ENCODE results near the gene HPS4.

Gene HPS4

GRCh38 chr22:26513838-26514237 is 30.3 kb upstream of the HPS4 start:
- ATAC-seq (replicated peaks) (no peak), DNase-seq (no peak)
- H3K36me3 Mint-ChIP-seq = peaks cover 15 to 20% of the 10 kb centered on the region in 2 donors
- no peaks in the 10 kb centered on the region for H3K9me3 Mint-ChIP-seq
- no peak overlapping the region for H3K27ac Mint-ChIP-seq
- H3K4me3 Mint-ChIP-seq = peak overlapping the region; percentile 16 to 97
- H3K27me3 Mint-ChIP-seq = no peaks in the 10 kb centered on the region
- H3K4me1 Mint-ChIP-seq = peaks cover 25 to 36% of the 10 kb centered on the region in 2 donors

GRCh38 chr22:26512149-26512793 is 28.7 kb upstream of the HPS4 start, which contains the start of gene TFIP11:
TFIP11 (minus strand) TSS chr22:26512473; CDS start chr22:26510272, 2,201 bp downstream.
- Mint-ChIP-seq H3K36me3 (peaks cover 17 to 21% of the 10 kb centered on the region in 2 donors), H3K9me3 (no peaks in the 10 kb centered on the region), H3K27ac (peak within 1 kb of the TSS; percentile 98), H3K4me1 (peaks cover 25 to 37% of the 10 kb centered on the region in 2 donors), H3K27me3 (no peaks in the 10 kb centered on the region), H3K4me3 (peak within 1 kb of the TSS; percentile 97 to 100)
- peak; percentile 100 for ATAC-seq (replicated peaks)
- DNase-seq = peak; percentile 85

- no peak for DNase-seq
- no peak for ATAC-seq (replicated peaks)
- peaks cover 31 to 37% of the 10 kb centered on the region in 2 donors for H3K36me3 Mint-ChIP-seq
- H3K4me1 Mint-ChIP-seq = peaks cover 22 to 38% of the 10 kb centered on the region in 2 donors
- H3K27ac Mint-ChIP-seq = no peak overlapping the region
- no peaks in the 10 kb centered on the region for H3K9me3 Mint-ChIP-seq
- no peak overlapping the region for H3K4me3 Mint-ChIP-seq
- no peaks in the 10 kb centered on the region for H3K27me3 Mint-ChIP-seq
Observed at GRCh38 chr22:26508148-26508547, 24.6 kb upstream of the HPS4 start.

GRCh38 chr22:26503758-26504157 is 20.2 kb upstream of the HPS4 start:
- no peak for ATAC-seq (replicated peaks)
- H3K4me1 Mint-ChIP-seq = peaks cover 14 to 19% of the 10 kb centered on the region in 2 donors
- H3K4me3 Mint-ChIP-seq = no peak overlapping the region
- no peaks in the 10 kb centered on the region for H3K27me3 Mint-ChIP-seq
- H3K36me3 Mint-ChIP-seq = peaks cover 36 to 49% of the 10 kb centered on the region in 2 donors
- H3K27ac Mint-ChIP-seq = peak overlapping the region; percentile 84
- no peaks in the 10 kb centered on the region for H3K9me3 Mint-ChIP-seq
- no peak for DNase-seq

GRCh38 chr22:26502688-26503561 is 19.3 kb upstream of the HPS4 start:
- Mint-ChIP-seq H3K4me3 (no peak overlapping the region), H3K27ac (peak overlapping the region; percentile 84), H3K27me3 (no peaks in the 10 kb centered on the region), H3K36me3 (peaks cover 36 to 51% of the 10 kb centered on the region in 2 donors), H3K9me3 (no peaks in the 10 kb centered on the region), H3K4me1 (peaks cover 14 to 19% of the 10 kb centered on the region in 2 donors)
- no peak for DNase-seq
- ATAC-seq (replicated peaks) = peak; percentile 75

- no peak for DNase-seq
- no peak overlapping the region for H3K27ac Mint-ChIP-seq
- ATAC-seq (replicated peaks) = no peak
- no peaks in the 10 kb centered on the region for H3K27me3 Mint-ChIP-seq
- H3K9me3 Mint-ChIP-seq = no peaks in the 10 kb centered on the region
- H3K4me3 Mint-ChIP-seq = no peak overlapping the region
- peaks cover 39 to 56% of the 10 kb centered on the region in 2 donors for H3K36me3 Mint-ChIP-seq
- peaks cover 14 to 19% of the 10 kb centered on the region in 2 donors for H3K4me1 Mint-ChIP-seq
Observed at GRCh38 chr22:26501996-26502395, 18.4 kb upstream of the HPS4 start.

GRCh38 chr22:26499188-26499703 is 15.7 kb upstream of the HPS4 start:
- H3K36me3 Mint-ChIP-seq = peaks cover 35 to 55% of the 10 kb centered on the region in 2 donors
- H3K4me1 Mint-ChIP-seq = peaks cover 14 to 16% of the 10 kb centered on the region in 2 donors
- no peaks in the 10 kb centered on the region for H3K27me3 Mint-ChIP-seq
- no peak for ATAC-seq (replicated peaks)
- DNase-seq = no peak
- no peak overlapping the region for H3K4me3 Mint-ChIP-seq
- no peak overlapping the region for H3K27ac Mint-ChIP-seq
- H3K9me3 Mint-ChIP-seq = no peaks in the 10 kb centered on the region

GRCh38 chr22:26496456-26496855 is 12.9 kb upstream of the HPS4 start:
- DNase-seq (no peak), ATAC-seq (replicated peaks) (no peak)
- H3K27ac Mint-ChIP-seq = no peak overlapping the region
- H3K4me3 Mint-ChIP-seq = no peak overlapping the region
- peaks cover 0 to 3% of the 10 kb centered on the region in 2 donors for H3K4me1 Mint-ChIP-seq
- H3K36me3 Mint-ChIP-seq = peaks cover 20 to 44% of the 10 kb centered on the region in 2 donors
- H3K9me3 Mint-ChIP-seq = no peaks in the 10 kb centered on the region
- H3K27me3 Mint-ChIP-seq = no peaks in the 10 kb centered on the region

GRCh38 chr22:26494506-26494905 is 10.9 kb upstream of the HPS4 start:
- H3K27me3 Mint-ChIP-seq = no peaks in the 10 kb centered on the region
- H3K4me1 Mint-ChIP-seq = peaks cover 2% of the 10 kb centered on the region in 2 donors
- no peak overlapping the region for H3K4me3 Mint-ChIP-seq
- DNase-seq (no peak), ATAC-seq (replicated peaks) (no peak)
- H3K36me3 Mint-ChIP-seq = peaks cover 22 to 42% of the 10 kb centered on the region in 2 donors
- no peaks in the 10 kb centered on the region for H3K9me3 Mint-ChIP-seq
- H3K27ac Mint-ChIP-seq = no peak overlapping the region

- peaks cover 15 to 23% of the 10 kb centered on the region in 2 donors for H3K4me1 Mint-ChIP-seq
- DNase-seq = no peak
- H3K27ac Mint-ChIP-seq = no peak overlapping the region
- ATAC-seq (replicated peaks) = no peak
- no peaks in the 10 kb centered on the region for H3K9me3 Mint-ChIP-seq
- H3K36me3 Mint-ChIP-seq = peaks cover 31 to 46% of the 10 kb centered on the region in 2 donors
- H3K4me3 Mint-ChIP-seq = no peak overlapping the region
- no peaks in the 10 kb centered on the region for H3K27me3 Mint-ChIP-seq
Observed at GRCh38 chr22:26492220-26492619, 8.6 kb upstream of the HPS4 start.

- ATAC-seq (replicated peaks) = no peak
- peak overlapping the region; percentile 80 for H3K27ac Mint-ChIP-seq
- DNase-seq = no peak
- no peak overlapping the region for H3K4me3 Mint-ChIP-seq
- peaks cover 27 to 36% of the 10 kb centered on the region in 2 donors for H3K36me3 Mint-ChIP-seq
- H3K4me1 Mint-ChIP-seq = peaks cover 25 to 40% of the 10 kb centered on the region in 2 donors
- H3K27me3 Mint-ChIP-seq = no peaks in the 10 kb centered on the region
- no peaks in the 10 kb centered on the region for H3K9me3 Mint-ChIP-seq
Observed at GRCh38 chr22:26489447-26490036, 6.0 kb upstream of the HPS4 start.

- H3K4me3 Mint-ChIP-seq = no peak overlapping the region
Observed at GRCh38 chr22:26487996-26488395, 4.4 kb upstream of the HPS4 start.

GRCh38 chr22:26486394-26486793 is 2.8 kb upstream of the HPS4 start:
- Mint-ChIP-seq H3K27ac (no peak overlapping the region), H3K4me3 (no peak overlapping the region), H3K36me3 (peaks cover 23 to 25% of the 10 kb centered on the region in 2 donors), H3K27me3 (no peaks in the 10 kb centered on the region), H3K4me1 (peaks cover 45 to 59% of the 10 kb centered on the region in 2 donors), H3K9me3 (no peaks in the 10 kb centered on the region)
- ATAC-seq (replicated peaks) = no peak
- DNase-seq = no peak

More at GRCh38 chr22:26487996-26488395, 4.4 kb upstream of the HPS4 start:
- Mint-ChIP-seq H3K27ac (peak overlapping the region; percentile 75), H3K36me3 (peaks cover 25 to 27% of the 10 kb centered on the region in 2 donors), H3K4me1 (peaks cover 30 to 43% of the 10 kb centered on the region in 2 donors), H3K9me3 (no peaks in the 10 kb centered on the region), H3K27me3 (no peaks in the 10 kb centered on the region)
- ATAC-seq (replicated peaks) (no peak), DNase-seq (no peak)

GRCh38 chr22:26485806-26486390 is 2.3 kb upstream of the HPS4 start:
- H3K27ac Mint-ChIP-seq = peak overlapping the region; percentile 80
- H3K4me3 Mint-ChIP-seq = no peak overlapping the region
- ATAC-seq (replicated peaks) (no peak), DNase-seq (no peak)
- no peaks in the 10 kb centered on the region for H3K27me3 Mint-ChIP-seq
- peaks cover 50 to 64% of the 10 kb centered on the region in 2 donors for H3K4me1 Mint-ChIP-seq
- H3K36me3 Mint-ChIP-seq = peaks cover 22 to 27% of the 10 kb centered on the region in 2 donors
- H3K9me3 Mint-ChIP-seq = no peaks in the 10 kb centered on the region
